ENCODE data around the gene LETM1. TPM values are rescaled to one million over a fixed set of nuclear protein-coding genes. Genes with fewer than 3 reads are reported as not detected.
A peak's percentile ranks its signal among the peaks of the same experiment; 100 is the strongest.

The LETM1 gene
- total RNA-seq, 1 donor from 2014 or later, result 92.3 TPM

DNA sequence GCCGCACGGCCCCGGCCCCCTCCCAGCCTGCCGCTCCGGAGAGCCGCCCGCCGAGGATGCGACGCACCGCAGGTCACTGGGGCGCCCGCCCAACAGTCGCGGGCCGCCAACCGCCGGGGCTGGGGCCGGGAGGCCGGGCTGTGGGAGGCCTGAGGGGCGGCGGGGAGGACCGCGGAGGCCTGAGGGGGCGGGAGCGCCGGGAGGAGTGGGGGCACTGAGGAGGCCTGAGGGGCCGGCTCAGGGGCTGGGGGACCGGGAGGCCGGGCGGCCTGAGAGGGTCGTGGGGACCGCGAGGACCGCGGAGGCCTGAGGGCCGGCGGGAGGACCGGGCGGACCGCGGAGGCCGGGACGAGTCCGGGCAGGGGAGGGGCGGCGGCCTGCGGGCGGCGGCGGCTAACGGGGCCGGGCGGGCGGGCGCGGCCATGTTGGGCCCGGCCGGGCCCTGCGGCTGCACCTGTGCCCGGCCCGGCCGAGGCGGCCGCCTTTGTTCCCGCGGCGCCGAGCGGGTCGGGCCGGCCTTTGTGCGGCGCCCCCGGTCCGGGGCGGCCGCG, 15.6 kb upstream of the LETM1 start:
- DNase-seq, result no peak

- DNase-seq, result peak; percentile 89
Observed at GRCh38 chr4:1870578-1871443, 14.9 kb upstream of the LETM1 start, which contains the start of gene NSD2. Gene NSD2, plus strand, starts transcription at chr4:1871393. Its CDS starts 29,262 bp downstream, at chr4:1900655.

DNA sequence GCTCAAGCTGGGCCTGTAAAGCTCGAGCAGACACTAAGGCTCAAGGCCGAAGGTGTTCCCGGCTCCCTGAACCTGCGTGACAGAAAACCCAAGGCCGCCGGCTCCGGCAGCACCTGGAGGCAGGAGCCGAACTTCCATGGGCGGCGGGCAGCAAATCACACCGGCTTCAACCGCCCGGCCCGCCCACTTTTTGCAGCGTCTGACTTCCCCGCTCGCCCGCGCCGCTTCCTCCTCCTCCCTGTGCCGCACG, 14.3 kb upstream of the LETM1 start:
- DNase-seq, result peak; percentile 61

- DNase-seq, result no peak
Observed at GRCh38 chr4:1869530-1870327, 13.8 kb upstream of the LETM1 start.

DNA sequence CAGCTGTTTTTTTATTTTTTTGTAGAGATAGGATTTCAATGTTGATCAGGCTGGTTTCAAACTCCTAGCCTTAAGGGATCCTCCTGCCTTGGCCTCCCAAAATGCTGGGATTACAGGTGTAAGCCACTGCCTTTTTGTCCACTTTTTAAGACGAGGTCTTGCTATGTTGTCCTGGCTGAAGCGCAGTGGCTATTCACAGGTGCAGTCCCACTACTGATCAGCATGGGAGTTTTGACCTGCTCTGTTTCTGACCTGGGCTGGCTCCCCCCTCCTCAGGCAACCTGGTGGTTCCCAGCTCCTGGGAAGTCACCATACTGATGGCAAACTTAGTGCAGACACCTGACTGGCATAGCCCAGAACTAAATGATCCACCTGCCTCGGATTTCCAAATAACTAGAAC, 13.0 kb upstream of the LETM1 start:
- DNase-seq, result no peak

GRCh38 chr4:1868293-1868692, 12.3 kb upstream of the LETM1 start:
- no peak for DNase-seq

GRCh38 chr4:1866189-1866661, 10.3 kb upstream of the LETM1 start:
- DNase-seq, result no peak

DNA sequence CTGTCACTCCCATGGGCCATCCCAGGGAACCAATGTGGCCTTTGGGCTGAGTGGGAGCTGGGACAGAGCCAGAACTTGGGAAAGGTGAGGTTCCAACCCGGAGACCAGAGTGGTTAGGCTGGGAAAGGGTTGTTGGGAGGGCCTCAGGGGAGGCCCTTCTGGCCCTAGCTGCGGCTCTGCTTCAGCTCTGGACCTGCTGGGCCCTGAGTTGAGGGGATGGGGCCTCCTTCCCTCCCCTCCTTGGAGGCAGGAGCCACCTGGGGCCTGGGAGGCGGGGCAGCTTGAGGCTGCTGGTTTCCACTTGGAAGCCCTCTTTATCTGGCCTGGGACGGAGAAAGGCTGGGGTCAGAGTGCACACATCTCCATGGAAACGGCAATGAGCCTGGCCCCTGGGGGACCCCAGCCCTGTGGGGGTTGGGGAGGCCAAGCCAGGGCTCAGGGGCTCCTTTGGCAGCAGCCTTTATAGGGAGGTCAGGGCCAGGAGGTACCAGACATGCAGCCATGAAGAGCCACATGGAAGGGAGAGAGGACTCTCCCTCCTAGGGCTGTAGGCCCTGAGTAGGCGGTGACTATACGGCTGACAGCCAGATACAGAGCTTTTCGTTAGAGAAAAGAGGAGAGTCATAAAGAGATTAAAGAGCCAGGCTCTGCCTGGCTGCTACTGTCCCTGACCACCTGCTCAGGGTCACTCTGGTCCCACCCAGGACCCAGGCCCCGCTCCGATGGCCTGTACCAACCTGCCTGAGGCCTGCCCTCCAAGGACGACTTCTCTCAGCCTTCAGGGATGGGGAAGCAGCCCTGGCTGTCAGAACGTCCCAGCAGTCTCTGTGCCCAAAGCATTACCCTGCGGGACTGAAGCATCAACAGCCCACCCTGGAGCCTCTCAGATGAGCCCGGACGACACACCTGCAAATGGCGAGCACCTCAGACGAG, 8.4 kb upstream of the LETM1 start:
- no peak for DNase-seq

DNA sequence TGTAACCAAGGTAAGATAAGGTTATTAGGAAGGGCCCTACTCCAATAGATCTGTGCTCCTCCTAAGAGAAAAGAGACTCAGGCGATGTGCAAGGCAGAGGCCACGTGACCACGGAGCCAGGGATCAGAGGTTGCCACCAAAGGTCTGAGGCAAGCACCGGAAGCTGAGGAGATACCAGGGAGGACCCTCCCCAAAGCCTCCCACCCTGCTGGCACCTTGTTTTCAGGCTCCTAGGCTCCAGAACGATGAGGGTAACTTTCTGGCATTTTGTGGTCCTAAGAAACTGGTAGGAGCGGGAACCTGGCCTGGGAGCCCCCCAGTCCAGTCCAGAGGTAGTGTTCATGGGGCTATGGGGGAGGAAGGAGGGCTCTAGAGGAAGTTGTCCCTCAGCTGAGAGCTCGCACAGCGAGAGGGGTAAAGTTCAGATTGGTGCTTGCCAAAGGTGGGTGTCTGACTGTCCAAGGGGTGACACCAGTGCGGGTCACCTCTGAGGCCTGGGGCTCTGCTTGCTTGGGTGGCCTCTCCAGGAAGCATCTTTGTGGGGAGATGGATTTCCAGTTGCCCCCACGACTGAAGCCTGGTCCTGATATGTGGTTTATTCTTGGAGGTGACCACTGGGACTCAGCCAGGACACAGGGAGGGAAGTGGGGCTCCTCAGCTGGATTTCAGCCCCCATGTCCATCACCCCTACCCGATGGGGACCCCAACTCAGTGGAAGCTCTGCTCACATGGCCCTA, 7.5 kb upstream of the LETM1 start:
- DNase-seq, result no peak

DNA sequence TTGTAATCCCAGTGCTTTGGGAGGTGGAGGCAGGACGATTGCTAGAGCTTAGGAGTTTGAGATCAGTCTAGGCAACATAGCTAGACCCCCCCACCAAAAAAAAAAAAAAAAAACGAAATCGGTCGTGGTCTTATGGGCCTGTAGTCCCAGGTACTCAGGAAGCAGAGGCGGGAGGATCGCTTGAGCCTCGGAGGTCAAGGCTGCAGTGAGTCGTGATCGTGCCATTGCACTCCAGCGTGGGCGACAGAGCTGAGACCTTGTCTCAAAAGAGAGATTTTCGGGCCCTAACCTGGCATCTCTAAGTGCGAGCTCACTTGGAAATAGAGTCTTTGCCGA, 7.0 kb upstream of the LETM1 start:
- DNase-seq, result no peak

GRCh38 chr4:1862055-1862911, 6.3 kb upstream of the LETM1 start:
- no peak for DNase-seq

- no peak for DNase-seq
Observed at GRCh38 chr4:1859389-1859753, 3.4 kb upstream of the LETM1 start.

DNA sequence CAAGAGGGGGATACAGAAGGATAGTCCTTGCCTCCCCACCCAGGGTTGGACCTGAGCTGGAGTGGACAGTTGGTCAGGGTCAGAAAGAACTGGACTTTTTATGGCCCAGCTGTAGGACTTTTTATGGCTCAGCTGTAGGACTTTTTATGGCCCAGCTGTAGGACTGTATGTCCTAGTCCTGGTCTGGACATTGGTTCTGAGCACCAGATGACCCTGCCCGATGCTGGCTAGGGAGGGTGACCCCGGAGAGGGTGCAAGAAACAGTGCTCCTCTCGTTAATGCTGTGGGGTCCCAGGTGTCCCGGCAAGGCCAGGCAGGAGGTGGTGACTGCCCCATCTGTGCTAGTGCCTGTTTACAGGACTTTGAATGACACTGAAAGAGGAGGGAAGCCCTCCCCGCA, 2.0 kb upstream of the LETM1 start:
- DNase-seq, result no peak

DNA sequence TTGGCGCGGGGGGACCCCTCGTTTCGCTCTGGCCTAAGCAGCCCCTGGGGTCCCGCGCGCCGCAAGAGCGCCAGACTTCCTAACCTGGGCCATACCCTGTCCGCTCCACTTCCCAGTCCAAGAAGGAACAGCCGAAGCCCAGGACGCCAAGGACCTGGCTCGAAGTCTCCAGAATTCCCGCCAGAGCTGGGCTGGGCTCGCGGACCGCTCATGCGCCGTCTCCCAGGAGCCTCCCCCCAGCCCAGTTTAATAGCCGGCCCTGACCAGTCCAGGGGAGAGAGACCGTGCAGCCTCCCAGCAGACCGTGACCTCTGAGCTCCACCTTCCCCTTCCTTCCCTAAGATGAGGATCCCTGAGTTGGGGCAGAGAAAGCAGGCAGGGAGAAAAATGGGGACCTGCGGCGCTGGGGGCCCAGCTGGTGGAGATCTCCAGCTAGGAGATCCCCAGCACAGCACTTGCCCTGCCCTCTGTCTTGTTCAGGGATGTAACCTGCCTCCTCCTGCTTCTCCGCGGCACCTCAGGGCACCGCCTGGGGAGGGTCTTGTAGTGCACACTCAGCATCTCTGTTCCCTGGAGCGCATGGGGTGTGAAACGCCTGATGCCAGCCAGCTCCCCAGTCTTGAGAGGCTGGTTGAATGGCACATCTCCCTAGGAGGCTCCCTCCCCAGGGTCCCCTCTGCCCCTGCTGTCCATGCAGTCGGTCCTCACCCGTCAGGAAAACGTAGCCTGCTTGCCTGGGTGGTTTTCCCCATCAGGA, 1.2 kb upstream of the LETM1 start:
- DNase-seq, result no peak

- DNase-seq, result no peak
Observed at GRCh38 chr4:1855333-1856070, 454 bp downstream of the LETM1 start.

GRCh38 chr4:1854752-1855151, 1.2 kb downstream of the LETM1 start:
- DNase-seq, result no peak

DNA sequence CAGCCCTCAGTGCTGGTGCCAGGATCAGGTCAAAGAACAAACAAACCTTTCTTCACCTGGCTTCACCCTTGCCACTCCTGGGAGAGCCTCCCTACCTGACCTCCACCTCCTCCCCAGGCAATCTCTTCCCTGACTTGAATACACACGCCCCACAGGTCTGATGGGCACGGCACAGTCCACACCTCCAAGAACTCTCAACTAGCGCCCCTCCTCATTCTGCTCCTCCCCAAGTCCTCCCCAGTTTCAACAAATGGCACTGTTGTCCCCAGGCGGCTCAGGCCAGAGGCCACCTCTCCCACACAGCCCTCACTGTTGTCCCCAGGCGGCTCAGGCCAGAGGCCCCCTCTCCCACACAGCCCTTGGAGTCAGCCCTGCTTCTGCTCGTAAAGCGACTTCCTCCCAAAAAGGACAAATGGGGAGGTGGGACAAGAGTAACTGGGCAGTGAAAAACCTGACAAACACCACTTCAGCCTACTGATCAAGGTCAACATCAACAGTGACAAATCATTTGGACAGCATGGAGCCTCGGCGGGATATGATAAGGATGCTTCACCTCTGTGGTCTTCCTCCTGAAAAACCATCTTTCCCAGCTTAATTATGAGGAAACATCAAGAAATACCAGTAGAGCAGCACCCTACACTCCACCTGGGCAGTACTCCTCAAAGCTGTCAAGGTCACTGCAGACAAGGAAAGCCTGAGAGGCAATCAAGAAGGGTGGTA, 2.9 kb downstream of the LETM1 start:
- no peak for DNase-seq

All from occipital lobe (tissue), 2 donors.